Erythroblast (primary cell): ENCODE results near the gene ZNF592.

Source experiments
- GATA1 ChIP-seq: IDR thresholded peaks from 2 replicates; pipeline ENCODE4 v1.6.1; 2011; ENCODE audit warnings: low read depth, mild to moderate bottlenecking, control low read depth, low read length, moderate library complexity
- POLR2A ChIP-seq: IDR thresholded peaks from 2 replicates; pipeline ENCODE4 v1.6.1; 2011; ENCODE audit warnings: mild to moderate bottlenecking, low read length

DNA sequence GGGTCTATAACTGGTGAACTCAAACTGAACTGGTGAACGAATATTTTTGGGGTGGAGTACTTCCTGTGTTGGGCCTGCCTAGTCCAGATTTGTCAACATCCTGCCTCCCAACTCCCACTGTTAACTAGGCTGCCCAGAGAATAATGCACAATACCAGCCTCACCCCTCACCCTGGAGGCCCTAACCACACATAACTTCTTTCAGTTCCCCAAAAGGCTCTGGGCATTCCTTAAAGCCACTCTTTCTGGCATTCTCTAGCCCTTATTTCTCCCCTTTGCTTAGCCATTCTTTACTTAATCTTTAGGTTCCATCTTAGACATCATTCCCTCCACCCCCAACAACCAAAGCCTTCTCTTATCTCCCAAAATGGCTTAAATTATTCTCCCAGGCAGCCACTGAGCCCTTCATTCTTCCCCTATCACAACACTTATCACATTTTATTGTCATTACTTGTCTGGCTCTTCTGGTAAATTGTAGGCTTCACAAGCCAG is 23.3 kb upstream of the ZNF592 start:
- TF ChIP-seq POLR2A (no peak), GATA1 (no peak)
